ENCODE results near the gene C6orf89.

- peak; percentile 93 for TF ChIP-seq CTCF (conservative IDR thresholded peaks at IDR 0.05)
- no peak for TF ChIP-seq EZH2 (IDR thresholded peaks at IDR 0.05; ENCODE audit: low read depth)
Measured at GRCh38 chr6:36851149-36851614, 34.6 kb upstream of the C6orf89 start.
